H7 (cell line): Measurements from ENCODE around the gene LAPTM5. TPM values are rescaled to one million over a fixed set of nuclear protein-coding genes. Genes with fewer than 3 reads are reported as not detected.

Source experiments
- DNase-seq: peaks from one replicate; pipeline ENCODE4 v3.0.0; 2012
- H3K27me3 ChIP-seq: 2 replicates; pipeline ENCODE4 v1.6.0; 2011; ENCODE audit warnings: mild to moderate bottlenecking, low read length; ENCODE audit not compliant: control insufficient read depth, insufficient read depth
- H3K36me3 ChIP-seq: replicated peaks from 2 replicates; pipeline ENCODE4 v1.5.1; 2011; ENCODE audit warnings: low read length; ENCODE audit not compliant: control insufficient read depth, insufficient read depth
- H3K4me3 ChIP-seq: 2 replicates; pipeline ENCODE4 v1.5.1; 2011; ENCODE audit warnings: low read depth, mild to moderate bottlenecking, control low read depth, low read length, moderate library complexity; ENCODE audit not compliant: insufficient read depth
- total RNA-seq: library from RNA; depleted of rRNA; stranded (reverse); fragments of >200 nt; shearing (Covaris generic); gene quantifications from 2 replicates; pipeline ENCODE4 v1.2.3, GENCODE V29; 2014

The LAPTM5 gene
- total RNA-seq, 1 experiment from 2014 or later: 0.28 TPM

DNA sequence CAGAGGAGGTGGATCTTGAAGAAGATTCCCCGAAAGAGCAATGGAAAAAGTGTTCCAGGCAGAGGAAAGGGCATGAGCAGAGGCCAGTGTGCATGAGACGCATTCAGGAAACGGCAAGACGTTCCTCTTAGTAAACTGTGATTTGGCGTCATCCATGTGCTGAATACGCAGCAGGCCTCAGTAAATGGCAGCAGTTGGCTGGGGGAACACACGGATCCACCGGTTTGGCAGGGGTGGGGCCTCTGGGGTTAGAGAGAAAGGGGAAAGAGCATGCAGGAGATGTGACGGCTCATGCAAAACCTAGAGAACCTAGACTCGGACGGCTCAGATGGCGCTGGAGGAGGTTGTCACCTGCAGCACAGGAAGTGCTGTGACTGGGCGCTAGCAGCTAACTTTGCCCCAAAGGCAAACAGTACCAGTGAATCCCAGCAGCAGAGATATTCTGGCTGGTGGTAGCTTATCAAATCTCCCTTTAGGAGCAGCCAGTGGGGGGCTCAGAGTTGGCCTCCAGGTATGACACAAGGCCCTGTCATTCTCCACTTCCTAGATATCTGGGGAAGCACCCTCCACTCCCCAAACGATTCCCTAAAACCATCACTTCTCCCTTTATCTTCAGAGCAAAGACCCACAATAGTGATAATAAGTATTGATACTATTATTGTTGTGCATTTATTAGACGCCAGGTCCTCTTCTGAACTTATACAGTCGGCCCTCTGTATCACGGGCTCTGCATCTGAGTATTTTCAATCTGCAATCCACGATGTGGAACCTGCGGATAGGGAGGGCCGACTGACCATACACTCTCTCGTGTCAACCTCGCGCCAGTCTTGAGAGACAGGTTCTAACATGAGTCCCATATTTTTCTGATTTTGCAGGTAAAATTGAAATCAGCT lies 7.6 kb downstream of the LAPTM5 start:
- no peaks in the 10 kb centered on the region for H3K36me3 ChIP-seq
- DNase-seq: no peak
- H3K27me3 ChIP-seq: no peaks in the 10 kb centered on the region; the same call in 1 of the 2 replicates
- H3K4me3 ChIP-seq: no peak overlapping the region

DNA sequence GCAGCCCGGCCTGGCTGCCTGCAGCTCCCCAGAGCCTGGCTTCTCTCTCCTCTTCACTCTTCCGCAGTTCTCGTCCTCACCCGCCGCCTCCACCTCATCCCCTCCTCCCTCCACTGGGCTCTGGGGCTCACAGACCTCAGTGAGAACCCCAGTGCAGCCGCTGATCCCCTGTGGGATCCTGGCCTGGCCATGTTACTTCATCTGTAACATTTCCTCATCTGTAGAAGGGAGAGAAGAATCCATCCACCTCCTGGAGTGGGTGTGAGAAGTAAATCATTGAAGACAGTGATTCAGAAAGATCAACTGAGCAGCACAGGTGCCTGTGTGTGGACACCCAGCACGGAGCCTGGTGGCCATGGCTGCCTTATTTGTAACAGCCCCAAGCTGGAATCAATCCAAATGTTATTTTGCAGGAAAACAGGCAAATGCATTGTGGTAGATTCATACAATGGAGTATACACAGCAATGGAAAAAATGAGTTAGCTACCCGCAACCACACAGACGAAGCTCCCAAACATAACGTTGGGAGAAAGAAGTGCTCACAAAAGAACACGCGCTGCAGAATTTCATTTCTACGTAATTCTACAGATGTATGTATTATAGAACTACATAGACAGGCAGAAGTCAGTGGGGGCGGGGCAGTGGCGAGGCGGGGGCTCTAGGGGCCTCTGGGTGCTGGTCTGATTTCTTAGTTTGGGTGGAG lies 8.7 kb downstream of the LAPTM5 start:
- Histone ChIP-seq H3K36me3 (no peaks in the 10 kb centered on the region), H3K27me3 (no peaks in the 10 kb centered on the region; the same call in 1 of the 2 replicates), H3K4me3 (no peak overlapping the region)
- peak; percentile 70 for DNase-seq

- Histone ChIP-seq H3K36me3 (no peaks in the 10 kb centered on the region), H3K4me3 (no peak overlapping the region), H3K27me3 (no peaks in the 10 kb centered on the region; the same call in 1 of the 2 replicates)
- DNase-seq: no peak
Observed at GRCh38 chr1:30748098-30748698, 9.4 kb downstream of the LAPTM5 start.

GRCh38 chr1:30747033-30748008 lies 10.3 kb downstream of the LAPTM5 start:
- Histone ChIP-seq H3K4me3 (no peak overlapping the region), H3K36me3 (no peaks in the 10 kb centered on the region), H3K27me3 (no peaks in the 10 kb centered on the region; the same call in 1 of the 2 replicates)
- DNase-seq: no peak

DNA sequence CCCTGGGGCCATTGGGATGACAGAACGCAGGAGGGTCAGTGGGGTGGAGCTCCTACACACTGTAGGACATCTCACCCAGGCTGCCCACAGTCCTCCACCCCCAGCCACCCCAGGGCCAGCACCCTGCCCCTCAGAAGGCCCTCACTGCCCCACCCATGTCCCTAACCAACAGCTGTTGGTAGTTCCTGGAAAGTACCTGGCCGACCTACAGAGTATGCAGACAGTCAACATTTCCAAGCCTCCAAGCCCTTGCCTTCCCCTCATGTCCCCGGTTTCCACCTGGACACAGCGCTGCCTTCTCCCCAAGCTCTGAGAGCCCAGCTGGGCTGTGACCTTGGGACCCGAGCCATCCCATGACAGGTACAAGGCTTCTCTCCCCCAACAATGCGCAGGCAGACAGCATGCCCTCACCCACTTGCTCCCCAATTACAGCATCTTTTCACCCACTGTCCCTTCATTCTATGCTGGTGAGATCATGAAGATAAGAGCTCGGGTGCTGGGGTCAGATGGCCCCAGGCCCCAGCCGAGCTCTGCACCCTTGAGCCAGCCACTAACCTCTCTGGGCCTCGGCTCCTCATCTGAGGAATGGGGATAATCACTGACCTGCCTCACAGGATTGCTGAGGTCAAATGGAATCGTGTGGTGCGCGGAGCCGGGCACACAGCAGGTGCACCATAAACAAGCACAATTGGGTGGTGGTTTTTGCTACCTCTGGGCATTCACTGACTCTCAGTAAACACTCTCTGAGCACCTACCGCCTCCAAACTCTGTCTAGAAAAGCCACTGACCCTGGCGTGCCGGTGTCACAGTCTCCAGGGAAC lies 11.2 kb downstream of the LAPTM5 start:
- Histone ChIP-seq H3K36me3 (no peaks in the 10 kb centered on the region), H3K4me3 (no peak overlapping the region), H3K27me3 (no peaks in the 10 kb centered on the region; the same call in 1 of the 2 replicates)
- no peak for DNase-seq

DNA sequence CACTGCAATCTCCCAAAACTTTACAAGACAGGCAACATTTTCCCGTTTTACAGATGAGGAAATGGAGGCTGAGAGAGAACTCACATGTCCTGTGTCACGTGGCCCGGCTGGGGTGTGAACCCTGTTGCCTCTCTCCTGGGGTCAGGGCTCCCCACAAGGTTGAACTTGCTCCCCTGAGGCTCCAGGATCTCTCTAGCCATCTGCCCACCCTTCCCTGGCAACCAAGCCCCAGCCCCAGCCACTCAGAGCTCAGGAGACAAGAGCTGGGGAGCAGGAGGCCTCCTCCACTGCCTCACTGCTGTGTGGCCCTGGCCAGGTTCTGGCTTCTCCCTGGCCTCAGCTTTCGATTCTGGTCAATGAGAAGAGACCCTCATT lies 11.8 kb downstream of the LAPTM5 start:
- no peak overlapping the region for H3K4me3 ChIP-seq
- no peaks in the 10 kb centered on the region for H3K36me3 ChIP-seq
- H3K27me3 ChIP-seq: no peaks in the 10 kb centered on the region; the same call in 1 of the 2 replicates
- DNase-seq: no peak

DNA sequence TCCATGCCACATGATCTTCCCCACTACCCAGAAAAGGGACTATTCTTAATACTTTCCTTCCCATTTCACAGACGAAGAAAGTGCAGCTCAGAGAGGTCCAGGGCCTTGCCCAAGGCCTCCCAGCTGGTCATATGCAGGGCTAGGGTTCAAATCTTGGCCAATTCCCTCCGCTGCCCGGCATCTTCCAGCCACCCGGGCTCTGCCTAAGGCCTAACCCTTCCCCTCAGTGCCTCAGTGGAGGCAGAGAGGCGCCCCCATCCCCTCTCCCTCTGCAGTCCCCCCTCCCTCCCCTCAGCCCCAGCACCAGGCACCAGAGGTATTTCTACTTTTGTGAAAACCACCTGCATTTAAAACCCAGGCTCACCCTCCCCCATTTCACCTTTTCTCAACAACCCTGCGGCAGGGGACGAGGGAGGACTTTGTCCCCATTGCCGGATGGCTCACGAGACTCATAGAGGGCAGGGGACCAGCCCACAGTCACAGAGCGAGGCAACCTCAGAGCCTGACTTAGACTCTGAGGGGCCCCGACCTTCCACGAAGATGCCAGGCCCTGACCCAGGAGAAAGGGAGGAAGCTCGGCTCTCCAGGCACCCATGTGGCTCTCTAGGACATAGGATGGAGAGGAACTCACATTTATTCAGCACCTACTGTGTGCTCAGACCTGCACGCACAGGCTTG lies 12.3 kb downstream of the LAPTM5 start:
- H3K36me3 ChIP-seq: no peaks in the 10 kb centered on the region
- H3K27me3 ChIP-seq: no peaks in the 10 kb centered on the region; the same call in 1 of the 2 replicates
- DNase-seq: no peak
- no peak overlapping the region for H3K4me3 ChIP-seq

GRCh38 chr1:30744060-30744756 lies 13.4 kb downstream of the LAPTM5 start:
- no peaks in the 10 kb centered on the region; the same call in 1 of the 2 replicates for H3K27me3 ChIP-seq
- DNase-seq: no peak
- no peak overlapping the region for H3K4me3 ChIP-seq
- no peaks in the 10 kb centered on the region for H3K36me3 ChIP-seq

- H3K36me3 ChIP-seq: no peaks in the 10 kb centered on the region
- no peaks in the 10 kb centered on the region; the same call in 1 of the 2 replicates for H3K27me3 ChIP-seq
- no peak for DNase-seq
- no peak overlapping the region for H3K4me3 ChIP-seq
Observed at GRCh38 chr1:30743584-30744059, 14.0 kb downstream of the LAPTM5 start.

GRCh38 chr1:30742963-30743559 lies 14.5 kb downstream of the LAPTM5 start:
- DNase-seq: no peak

DNA sequence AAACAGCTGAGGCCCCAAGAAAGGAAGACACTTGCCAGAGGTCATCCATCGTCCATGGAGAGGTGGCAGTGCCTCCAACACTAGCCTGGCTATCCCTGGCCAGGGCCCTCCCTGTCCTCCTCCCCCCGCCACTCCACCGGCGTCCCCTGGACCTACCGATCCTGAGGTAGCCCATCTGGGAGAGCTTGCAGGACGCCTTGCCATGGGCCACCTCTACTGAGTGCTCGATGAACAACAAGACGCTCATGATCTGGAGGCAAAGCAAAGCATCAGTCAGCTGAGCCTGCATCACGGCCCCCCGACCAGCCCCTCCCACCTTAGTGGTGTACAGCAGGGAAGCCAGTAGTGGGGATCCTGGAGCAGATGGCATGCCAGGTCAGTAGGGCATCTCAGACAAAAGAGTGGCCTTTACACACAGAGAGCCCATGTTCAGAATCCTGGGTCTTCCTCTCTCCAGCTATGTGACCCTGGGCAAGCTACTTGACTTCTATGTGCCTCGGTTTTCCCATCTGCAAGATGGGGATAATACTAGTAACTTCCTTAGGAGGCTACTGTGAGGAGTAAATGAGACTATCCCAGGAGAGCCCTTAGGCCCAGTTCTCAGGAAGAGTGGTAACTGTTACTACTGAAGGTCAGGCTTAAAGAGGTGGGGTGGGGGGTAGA lies 15.1 kb downstream of the LAPTM5 start:
- H3K4me3 ChIP-seq: no peak overlapping the region
- H3K27me3 ChIP-seq: no peaks in the 10 kb centered on the region; the same call in 1 of the 2 replicates
- no peaks in the 10 kb centered on the region for H3K36me3 ChIP-seq
- no peak for DNase-seq

More at GRCh38 chr1:30742963-30743559, 14.5 kb downstream of the LAPTM5 start:
- H3K4me3 ChIP-seq: no peak overlapping the region
- no peaks in the 10 kb centered on the region for H3K36me3 ChIP-seq
- H3K27me3 ChIP-seq: no peaks in the 10 kb centered on the region; the same call in 1 of the 2 replicates
